ENCODE measurements around the gene IQGAP2.

GRCh38 chr5:76700571-76700970, 297.5 kb downstream of the IQGAP2 start:
- TF ChIP-seq POLR2A (IDR thresholded peaks at IDR 0.05; ENCODE audit: low read length), result no peak
- no peak for TF ChIP-seq GATA1 (IDR thresholded peaks at IDR 0.05; ENCODE audit: low read depth, low read length)

All from erythroblast (primary cell).